ENCODE data around the gene PPP3CA.

PPP3CA gene

DNA sequence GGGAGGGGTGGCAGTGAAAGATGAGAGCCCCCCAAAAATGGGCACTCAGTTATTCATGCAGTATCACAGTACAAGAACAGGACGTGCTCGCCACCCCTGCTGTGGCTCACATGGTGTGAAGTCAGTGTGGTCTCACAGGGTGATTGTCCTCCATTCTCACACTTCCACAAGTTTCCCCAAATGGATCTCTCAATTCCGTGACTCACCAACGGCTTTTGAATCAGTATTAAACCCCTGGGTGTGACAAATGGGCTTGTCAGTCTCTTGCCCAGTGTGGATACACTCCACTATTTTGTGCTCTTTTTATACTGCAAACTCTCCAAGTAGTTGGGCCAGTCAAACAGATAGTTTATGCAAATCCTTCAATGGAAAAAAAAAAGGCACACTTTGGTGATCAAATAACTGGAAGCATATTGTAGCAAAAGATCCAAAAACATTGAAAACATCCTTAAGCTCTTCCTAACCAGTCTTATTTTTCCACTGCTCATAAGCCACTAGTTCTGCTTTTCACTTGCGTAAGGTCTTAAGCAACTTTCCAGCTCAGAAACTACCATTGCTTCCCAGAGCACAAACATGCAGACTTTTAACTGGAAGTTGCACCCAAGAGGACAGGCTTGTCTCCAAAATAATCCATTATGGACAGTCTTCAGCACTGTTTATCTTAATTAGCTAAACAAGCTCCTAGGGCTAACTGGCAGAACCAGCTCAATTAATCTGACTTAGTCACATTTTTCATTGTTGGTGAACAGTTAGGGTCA lies 365.7 kb downstream of the PPP3CA start:
- Histone ChIP-seq H3K9me3 (ENCODE audit: control insufficient read depth, low read depth, low read length) (no peaks in the 10 kb centered on the region), H3K27me3 (ENCODE audit: control insufficient read depth, insufficient read depth, low read length) (no peaks in the 10 kb centered on the region), H3K9ac (ENCODE audit: low read length) (no peak overlapping the region), H3K36me3 (ENCODE audit: control insufficient read depth, low read depth, low read length) (no peaks in the 10 kb centered on the region), H3K27ac (ENCODE audit: low read length) (no peak overlapping the region), H3K4me3 (ENCODE audit: low read length) (no peak overlapping the region), H3K4me1 (ENCODE audit: control insufficient read depth, low read depth, low read length) (peaks cover 8% of the 10 kb centered on the region)

DNA sequence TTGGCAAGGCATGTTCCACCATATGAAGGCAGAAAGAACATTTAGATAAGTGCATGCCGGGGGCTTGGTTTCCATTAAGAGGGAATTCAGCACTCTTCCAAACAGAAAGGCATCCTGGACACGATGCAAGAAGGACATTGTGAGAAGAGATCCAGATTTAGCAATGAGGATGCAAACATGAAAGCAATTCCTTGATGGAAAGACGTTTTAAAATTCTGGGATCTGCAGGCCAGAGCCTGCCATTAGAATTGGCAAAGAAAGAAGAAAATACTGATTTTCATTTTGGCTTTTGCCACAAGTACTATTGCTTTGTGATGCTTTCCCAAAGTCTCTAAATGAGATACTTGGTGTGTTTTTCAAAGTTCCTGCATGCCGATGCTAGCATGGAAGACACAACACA lies 367.6 kb downstream of the PPP3CA start:
- Histone ChIP-seq H3K27ac (ENCODE audit: low read length) (no peak overlapping the region), H3K9ac (ENCODE audit: low read length) (no peak overlapping the region), H3K27me3 (ENCODE audit: control insufficient read depth, insufficient read depth, low read length) (no peaks in the 10 kb centered on the region), H3K4me3 (ENCODE audit: low read length) (no peak overlapping the region), H3K9me3 (ENCODE audit: control insufficient read depth, low read depth, low read length) (no peaks in the 10 kb centered on the region), H3K4me1 (ENCODE audit: control insufficient read depth, low read depth, low read length) (peaks cover 14% of the 10 kb centered on the region), H3K36me3 (ENCODE audit: control insufficient read depth, low read depth, low read length) (no peaks in the 10 kb centered on the region)

DNA sequence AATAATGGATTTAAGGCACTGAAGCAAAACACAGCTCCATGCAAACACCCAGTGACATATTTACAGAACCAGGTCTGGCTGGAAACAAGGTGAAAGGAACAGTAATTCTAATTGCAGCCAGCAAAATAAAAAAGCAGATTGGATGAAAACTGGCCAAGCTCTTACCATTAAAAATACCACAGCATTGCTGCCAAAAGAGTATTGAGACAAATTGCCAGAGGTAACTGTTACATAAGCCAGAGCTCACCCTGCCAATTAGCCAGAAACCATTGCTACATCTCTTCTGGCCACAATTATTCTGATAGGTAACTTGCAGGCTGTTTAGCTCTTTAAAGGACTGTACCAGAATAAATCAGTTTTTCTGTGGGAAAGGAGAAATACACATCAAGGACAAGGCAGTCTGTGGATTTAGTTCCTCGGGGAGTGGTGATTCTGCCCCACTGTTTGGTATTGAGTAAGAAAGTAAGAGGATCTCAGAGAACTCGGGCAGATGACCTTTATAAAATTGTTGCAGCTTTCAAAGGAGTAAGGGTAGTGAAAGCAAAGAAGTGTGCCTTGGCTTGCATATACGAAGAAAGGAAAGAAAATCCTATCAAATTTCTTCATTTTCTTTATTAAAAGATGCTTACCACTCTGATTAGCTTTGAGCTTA lies 369.5 kb downstream of the PPP3CA start:
- H3K27me3 ChIP-seq (ENCODE audit: control insufficient read depth, insufficient read depth, low read length), result no peaks in the 10 kb centered on the region
- no peak overlapping the region for H3K4me3 ChIP-seq (ENCODE audit: low read length)
- no peak overlapping the region for H3K9ac ChIP-seq (ENCODE audit: low read length)
- H3K27ac ChIP-seq (ENCODE audit: low read length), result no peak overlapping the region
- no peaks in the 10 kb centered on the region for H3K36me3 ChIP-seq (ENCODE audit: control insufficient read depth, low read depth, low read length)
- no peaks in the 10 kb centered on the region for H3K9me3 ChIP-seq (ENCODE audit: control insufficient read depth, low read depth, low read length)
- peaks cover 17% of the 10 kb centered on the region for H3K4me1 ChIP-seq (ENCODE audit: control insufficient read depth, low read depth, low read length)

DNA sequence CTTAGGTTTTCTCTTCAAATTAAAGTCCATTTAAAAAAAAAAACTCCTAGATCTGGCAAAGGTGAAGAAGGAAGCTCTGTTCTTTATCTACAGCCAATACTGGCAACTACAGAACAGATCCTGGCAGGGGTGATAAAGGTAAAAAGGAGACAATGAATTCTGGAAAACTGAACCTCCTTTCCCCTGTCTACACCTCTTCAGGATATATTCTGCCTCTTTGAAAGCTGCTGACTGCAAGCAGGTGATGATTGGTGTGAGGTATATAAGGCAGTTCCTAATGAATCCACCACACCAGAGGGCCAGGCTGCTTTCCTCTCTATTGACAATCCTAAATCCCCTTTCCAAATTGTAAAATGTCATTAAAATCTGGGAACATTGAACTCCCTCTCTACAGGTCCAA lies 370.1 kb downstream of the PPP3CA start:
- peaks cover 17% of the 10 kb centered on the region for H3K4me1 ChIP-seq (ENCODE audit: control insufficient read depth, low read depth, low read length)
- no peaks in the 10 kb centered on the region for H3K27me3 ChIP-seq (ENCODE audit: control insufficient read depth, insufficient read depth, low read length)
- H3K4me3 ChIP-seq (ENCODE audit: low read length), result no peak overlapping the region
- H3K9me3 ChIP-seq (ENCODE audit: control insufficient read depth, low read depth, low read length), result no peaks in the 10 kb centered on the region
- no peaks in the 10 kb centered on the region for H3K36me3 ChIP-seq (ENCODE audit: control insufficient read depth, low read depth, low read length)
- H3K9ac ChIP-seq (ENCODE audit: low read length), result no peak overlapping the region
- no peak overlapping the region for H3K27ac ChIP-seq (ENCODE audit: low read length)

Data from iPS-18a (cell line).